Uterus (tissue), 2 donors: ENCODE results near the gene TRMU.

Source experiments
- CTCF ChIP-seq, 4 experiments: fragments of 200-600 bp in 2 of 4; fragments of 450-650 bp in 2 of 4; sonication (generic) in 2 of 4; IDR thresholded peaks; one replicate each; pipeline ENCODE4 v1.5.1; 2016 to 2019; ENCODE audit warnings: antibody characterized with exemption in 4 of 4, mild to moderate bottlenecking in 2 of 4, moderate library complexity in 1 of 4
- POLR2A ChIP-seq, 2 donors: fragments of 450-650 bp; IDR thresholded peaks; one replicate each; pipeline ENCODE4 v1.6.1; 2016; ENCODE audit warnings: antibody characterized with exemption in 2 of 2, mild to moderate bottlenecking in 1 of 2, moderate library complexity in 1 of 2

- TF ChIP-seq CTCF (IDR thresholded peaks at IDR 0.05), result no peak
- TF ChIP-seq POLR2A (IDR thresholded peaks at IDR 0.05), result no peak
Measured at GRCh38 chr22:46381731-46382130, 46.2 kb downstream of the TRMU start.
